ENCODE results near the gene FBXW12.

GRCh38 chr3:48405971-48406370 is 34.0 kb downstream of the FBXW12 start:
- TF ChIP-seq EZH2 (IDR thresholded peaks at IDR 0.05) = no peak
- TF ChIP-seq, protein P1, sequence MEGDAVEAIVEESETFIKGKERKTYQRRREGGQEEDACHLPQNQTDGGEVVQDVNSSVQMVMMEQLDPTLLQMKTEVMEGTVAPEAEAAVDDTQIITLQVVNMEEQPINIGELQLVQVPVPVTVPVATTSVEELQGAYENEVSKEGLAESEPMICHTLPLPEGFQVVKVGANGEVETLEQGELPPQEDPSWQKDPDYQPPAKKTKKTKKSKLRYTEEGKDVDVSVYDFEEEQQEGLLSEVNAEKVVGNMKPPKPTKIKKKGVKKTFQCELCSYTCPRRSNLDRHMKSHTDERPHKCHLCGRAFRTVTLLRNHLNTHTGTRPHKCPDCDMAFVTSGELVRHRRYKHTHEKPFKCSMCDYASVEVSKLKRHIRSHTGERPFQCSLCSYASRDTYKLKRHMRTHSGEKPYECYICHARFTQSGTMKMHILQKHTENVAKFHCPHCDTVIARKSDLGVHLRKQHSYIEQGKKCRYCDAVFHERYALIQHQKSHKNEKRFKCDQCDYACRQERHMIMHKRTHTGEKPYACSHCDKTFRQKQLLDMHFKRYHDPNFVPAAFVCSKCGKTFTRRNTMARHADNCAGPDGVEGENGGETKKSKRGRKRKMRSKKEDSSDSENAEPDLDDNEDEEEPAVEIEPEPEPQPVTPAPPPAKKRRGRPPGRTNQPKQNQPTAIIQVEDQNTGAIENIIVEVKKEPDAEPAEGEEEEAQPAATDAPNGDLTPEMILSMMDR (IDR thresholded peaks at IDR 0.05) = no peak
- no peak for TF ChIP-seq EZH2phosphoT487 (IDR thresholded peaks at IDR 0.05)

Data from neural progenitor cell (in vitro differentiated cells).